Right lung (tissue), 5 donors: ENCODE data around the gene ZFPM1. TPM values are rescaled to one million over a fixed set of nuclear protein-coding genes. Genes with fewer than 3 reads are reported as not detected.
"Not testable (repeated sequence)": the region's sequence is repeated elsewhere in the genome, so short reads cannot be mapped to it uniquely, and the experiment has no call there.

Source experiments
- DNase-seq, 2 donors: peaks; one replicate each; pipeline ENCODE4 v3.0.0-alpha.2; 2013
- polyA plus RNA-seq, 5 donors: library from polyadenylated mRNA; unstranded; fragments of 120-200 nt; gene quantifications; one replicate each; pipeline versions ENCODE4 v1.2.1 to v1.2.3, GENCODE V29; 2013; ENCODE audit warnings: inconsistent platforms in 1 of 5, low replicate concordance in 1 of 5; ENCODE audit not compliant: insufficient read length in 5 of 5, insufficient read depth in 1 of 5

The ZFPM1 gene
- polyA plus RNA-seq, 5 donors: 2.1 to 5.5 (median 2.8) TPM

DNA sequence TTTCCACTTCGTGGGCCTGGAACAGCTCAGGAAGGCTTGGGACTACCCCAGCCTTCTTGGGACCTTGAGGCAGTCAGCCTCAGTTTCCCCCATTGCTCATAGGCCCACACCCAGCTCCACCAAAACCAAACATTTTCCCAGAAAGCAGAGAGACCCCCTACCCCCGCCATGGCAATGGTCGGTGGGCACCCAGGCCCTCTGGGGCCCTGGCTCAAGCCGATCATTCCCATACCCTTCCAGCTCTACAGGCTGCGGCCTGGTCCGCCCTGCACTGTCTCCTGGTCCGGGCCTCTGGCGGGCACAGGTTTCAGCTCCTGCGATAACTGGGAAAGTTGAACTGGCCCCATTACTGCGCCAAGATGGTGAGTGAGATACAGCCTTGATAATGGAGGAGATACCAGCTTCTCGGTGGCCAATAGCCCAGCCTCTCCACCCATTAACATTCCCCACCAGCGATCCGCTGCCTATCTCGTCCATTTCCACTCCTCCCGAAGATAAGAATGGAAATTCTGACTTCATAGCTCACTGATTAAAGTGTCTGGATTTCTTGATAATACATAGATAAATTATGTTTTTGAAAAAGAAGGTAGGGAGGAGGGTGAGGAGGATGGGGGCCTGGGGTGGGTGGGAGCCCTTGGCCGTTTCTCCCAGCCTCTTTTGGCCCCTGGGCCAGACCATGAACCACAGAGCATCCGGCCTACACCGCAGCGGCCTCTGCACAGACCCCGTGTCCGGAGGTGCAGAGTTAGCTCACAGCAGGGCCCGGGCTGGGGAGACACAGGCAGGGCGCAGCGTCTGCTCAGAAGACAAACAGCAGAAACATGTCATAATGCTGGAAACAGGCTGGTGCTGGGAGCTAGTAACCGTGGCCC is 11.6 kb downstream of the ZFPM1 start:
- DNase-seq: no peak

DNA sequence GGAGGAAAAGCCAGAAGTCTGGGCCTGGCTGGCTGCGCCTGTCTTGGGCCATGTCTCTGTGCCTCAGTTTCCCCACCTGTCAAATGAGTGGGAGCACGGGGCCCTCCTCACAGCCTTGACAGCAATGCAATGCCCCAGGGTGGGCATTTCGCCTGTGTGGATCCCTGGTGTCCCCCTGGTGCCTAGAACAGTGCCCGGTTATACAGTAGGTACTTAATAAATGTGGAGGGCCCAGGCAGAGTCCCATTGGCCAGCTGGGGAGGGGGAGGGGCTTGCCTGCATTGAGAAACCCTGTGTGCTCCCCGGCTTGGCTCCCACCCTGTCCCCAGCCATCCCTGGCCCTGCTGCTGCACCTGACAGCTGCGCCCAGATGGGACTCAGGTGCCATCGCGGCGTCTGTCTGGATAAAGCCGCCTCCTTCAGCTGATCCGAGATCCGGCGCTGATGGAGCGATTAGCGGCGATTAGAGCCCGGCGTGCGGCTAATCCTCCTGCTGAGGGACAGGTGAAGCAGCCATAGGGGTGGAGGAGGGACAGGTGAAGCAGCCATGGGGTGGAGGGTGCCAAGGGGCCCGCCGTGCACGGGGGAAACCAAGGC is 12.4 kb downstream of the ZFPM1 start:
- no peak for DNase-seq

DNA sequence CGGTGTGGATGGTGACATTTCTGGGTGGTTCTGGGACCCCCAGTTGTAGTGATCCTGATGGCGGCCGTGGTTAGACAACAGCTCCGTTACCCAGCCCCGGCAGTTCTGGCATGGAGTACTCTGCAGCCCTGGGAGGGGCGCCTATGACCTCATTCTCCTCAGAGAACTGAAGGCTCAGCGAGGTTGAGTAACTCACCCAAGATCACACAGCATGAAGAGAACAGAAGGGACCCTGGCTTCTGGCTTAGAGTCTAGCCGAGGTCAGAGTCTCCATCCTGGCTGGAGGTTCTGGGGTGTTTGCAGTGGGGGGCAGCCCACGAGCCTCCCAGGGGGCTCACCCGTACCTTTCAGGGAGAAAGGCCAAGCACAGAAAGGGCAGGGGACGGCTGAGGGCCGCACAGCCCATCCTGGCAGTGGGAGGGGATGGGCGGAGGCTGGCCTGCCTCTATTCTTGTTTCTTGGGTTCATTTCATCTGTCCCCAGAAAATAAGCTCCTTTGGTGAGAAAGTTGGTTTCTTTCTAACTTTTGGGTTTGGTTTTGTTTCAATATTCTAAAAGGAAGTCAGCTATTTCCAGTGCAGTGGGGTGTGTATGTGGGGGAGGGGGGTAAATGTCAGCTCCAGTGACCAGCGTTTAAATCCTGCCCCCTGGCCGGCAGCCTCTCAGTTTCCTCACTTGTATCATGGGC is 13.2 kb downstream of the ZFPM1 start:
- DNase-seq: no peak

DNA sequence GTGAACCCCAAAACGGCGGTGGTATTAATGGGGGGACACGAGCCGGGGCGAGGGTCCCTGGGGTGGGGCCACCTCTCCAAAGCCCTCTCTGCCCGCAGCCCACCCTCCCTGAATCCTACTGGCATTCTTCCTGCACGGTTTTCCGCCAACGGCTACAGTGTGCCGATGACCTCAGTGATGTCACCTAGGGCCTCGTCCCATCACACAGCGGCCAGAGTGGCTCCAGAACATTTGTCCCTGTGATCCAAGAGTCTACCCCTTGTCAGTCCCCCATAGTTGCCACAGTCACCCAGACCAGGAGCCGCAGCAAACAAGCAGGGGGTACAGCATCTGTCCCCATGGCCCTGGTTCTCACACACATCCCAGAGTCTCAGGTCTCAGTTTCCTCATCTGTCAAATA is 13.9 kb downstream of the ZFPM1 start:
- no peak for DNase-seq

DNA sequence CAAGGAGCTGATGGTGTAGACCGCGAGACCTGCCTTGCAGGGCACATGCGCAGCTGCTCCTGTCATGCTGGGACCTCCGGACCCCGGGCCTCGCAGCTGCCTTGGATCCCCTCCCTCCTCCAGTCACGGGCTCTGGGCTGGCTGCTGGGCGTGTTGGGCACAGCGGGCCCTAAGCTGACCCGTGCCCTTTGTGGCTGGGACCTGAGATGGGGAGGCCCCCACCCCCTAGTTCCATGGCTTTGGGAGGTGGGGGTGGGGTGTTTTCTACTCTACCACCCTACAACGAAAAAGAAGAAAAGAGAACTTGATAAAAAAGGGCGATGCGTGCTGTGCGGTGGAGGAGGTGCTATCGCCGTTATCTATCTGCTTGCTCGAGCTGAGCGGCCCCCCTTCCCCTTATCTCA is 14.5 kb downstream of the ZFPM1 start:
- no peak for DNase-seq

DNA sequence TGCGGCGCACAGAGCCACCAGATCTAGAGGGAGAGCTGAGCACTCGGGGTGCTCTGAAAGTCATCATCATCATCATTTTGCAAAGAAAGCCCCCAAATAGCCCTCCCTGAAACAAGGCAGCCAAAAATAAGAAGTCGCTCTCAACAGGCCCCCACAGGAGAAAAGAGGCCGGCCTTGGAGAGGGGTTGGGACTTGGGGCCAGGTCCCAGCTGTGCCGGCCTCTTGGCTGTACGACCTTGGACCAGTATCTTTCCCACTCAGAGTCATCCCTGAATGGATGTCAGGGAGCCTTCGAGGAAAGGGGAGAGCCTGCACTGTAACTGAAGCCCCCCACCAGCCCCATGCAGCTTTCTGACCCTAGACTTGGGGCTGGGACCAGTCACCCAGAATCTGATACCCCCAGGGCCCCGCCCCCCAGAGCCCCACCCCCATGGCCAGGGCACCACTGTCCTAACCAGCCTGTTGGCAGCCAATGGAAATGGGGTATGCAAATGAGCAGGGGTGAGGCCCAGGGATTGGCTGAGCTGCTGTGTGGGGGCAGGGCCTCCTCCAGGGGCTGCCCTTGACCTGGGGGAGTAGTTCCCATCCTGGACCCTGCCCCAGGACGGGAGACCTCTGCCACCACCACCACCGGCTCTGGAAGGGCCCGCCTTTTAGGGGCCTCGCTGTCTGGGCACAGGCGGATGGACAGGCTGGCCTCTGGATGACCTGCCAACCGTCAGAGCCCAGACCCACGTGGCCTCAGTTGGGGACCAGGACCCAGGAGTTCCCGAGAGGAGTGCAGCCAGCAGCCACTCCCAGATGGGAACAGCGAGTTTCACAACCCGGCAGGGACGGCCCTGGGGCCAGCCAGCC is 15.4 kb downstream of the ZFPM1 start:
- DNase-seq: no peak

DNA sequence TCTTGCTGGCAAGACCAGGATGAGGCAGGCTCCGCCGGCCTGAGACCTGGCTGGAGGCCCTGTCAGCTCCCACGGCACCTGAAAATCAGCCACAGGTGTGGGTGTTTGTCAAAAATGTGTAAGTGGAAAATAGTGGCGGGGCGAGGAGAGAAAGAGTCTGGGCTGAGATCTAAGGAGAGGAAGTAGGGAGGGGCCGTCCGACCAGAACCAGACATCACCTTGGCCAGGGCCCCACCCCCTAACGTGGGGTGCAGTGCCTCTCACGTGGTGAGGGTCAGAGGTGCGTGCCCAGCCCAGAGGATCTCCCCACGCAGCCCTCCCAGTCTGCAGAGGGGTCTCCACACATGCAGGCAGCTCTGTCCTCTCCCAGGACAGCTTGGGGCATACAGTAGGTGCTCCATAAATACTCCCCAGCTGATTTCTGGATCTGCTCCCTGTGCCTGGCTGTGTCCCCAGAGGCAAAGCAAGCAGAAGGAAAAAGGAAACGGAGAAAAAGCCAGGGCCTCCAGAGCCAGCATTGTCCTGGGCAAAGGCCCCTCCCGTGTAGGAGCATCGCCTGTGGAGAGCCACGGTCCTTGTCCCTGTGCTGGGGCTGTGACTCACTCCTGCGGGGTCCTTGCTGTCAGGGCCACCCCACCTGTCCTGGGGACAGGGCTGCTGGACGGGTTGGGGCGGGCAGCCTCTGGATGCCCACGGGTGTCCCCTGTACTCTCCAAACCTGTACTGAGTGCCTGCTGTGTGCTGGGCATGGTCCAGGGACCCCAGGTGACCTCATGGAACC is 16.7 kb downstream of the ZFPM1 start:
- DNase-seq: no peak

DNA sequence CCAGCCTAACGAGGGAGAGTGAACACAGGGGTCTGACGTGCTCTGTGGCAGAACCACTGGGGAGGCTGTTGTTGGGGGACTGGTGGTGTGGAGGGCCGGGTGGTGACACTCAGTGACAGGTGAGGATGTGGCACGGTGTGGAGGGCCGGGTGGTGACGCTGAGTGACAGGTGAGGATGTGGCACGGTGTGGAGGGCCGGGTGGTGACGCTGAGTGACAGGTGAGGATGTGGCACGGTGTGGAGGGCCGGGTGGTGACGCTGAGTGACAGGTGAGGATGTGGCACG is 17.3 kb downstream of the ZFPM1 start:
- DNase-seq: not testable (repeated sequence)

DNA sequence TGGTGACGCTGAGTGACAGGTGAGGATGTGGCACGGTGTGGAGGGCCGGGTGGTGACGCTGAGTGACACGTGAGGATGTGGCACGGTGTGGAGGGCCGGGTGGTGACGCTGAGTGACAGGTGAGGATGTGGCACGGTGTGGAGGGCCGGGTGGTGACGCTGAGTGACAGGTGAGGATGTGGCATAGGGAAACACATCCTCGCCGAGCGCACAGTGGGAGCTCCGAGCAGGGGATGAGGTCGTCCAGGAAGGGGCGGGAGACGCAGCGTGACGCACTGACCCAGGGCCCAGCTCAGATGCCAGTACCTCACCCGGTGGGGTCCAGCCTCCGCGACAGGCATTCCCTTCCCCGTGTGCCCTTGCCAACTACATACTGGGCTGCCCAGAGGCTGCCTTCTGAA is 17.6 kb downstream of the ZFPM1 start:
- DNase-seq: not testable (repeated sequence)

DNA sequence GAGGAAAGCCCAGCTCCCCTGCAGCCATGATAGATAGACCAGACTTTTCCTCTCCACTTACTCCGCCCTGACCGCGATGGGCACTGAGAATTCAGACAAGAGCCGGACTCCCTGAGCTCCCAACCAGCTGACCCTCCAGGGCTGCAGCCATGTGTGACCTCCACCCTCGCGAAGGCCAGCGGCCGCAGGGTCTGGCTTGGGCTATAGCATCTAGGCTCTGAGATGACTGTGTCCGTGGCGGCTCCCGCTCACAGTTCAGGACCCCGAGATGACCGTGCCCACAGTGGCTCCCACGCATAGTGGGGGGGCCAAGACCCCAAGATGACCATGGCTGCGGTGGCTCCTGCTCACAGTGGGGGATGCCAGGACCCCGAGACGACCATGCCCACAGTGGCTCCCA is 18.0 kb downstream of the ZFPM1 start:
- DNase-seq: no peak

DNA sequence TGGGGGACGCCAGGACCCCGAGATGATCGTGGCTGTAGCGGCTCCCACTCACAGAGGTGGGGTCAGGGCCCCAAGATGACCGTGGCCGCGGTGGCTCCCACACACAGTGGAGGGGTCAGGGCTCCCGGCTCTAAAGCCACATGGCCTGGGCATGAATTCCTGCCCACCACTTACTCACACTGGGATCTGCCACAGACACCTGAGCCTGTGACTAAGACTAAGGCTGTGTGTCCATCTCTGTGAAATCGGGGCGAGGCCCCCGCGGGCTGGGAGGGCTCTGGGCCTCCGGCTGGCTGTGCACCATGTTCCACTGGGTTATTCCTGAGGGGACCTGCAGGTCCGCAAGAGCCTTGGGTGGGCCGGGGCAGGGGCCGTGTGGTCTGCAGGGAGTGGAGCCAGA is 18.5 kb downstream of the ZFPM1 start:
- no peak for DNase-seq

DNA sequence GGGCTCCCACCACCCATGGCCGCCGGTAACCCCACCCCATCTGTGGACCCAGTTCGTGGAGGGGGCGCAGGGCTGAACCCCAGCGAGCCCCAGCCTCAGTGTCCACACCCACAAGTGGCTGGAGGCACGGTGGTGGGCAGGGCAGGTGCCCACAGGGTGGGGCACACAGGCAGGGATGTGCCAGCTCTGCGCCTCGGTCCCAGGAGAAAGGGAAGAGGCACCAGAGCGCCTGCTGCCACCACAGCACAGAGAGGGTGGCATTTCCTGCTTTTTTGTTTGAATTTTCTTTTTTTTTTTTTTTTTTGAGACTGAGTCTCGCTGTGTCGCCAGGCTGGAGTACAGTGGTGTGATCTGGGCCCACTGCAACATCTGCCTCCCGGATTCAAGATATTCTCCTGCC is 19.0 kb downstream of the ZFPM1 start:
- DNase-seq: no peak

DNA sequence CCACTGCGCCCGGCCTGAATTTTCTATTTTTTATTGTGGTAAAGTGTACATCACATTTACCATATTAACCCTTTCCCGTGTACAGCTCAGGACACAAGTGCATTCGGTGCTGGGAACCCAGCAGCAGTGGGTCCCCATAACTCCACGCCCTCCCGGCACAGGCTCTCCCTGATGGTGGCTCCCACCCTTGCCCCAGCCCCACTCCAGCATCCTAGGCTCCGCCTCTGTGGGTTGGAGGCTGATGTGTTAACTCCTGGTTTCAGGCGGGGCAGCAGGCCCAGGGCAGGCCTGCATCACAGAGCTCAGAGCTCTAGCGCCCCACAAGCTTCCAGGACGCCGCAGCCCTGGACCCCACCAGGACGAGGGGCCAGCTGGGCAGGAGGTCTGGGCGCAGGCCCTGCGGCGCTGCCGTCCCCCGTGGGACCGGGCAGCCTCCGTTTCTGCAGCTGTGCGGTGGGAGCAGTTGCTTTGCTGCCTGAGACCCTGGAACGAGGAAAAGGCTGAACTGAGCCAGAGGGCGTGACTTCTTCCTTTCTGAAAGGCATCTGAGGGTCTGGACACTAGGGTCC is 19.6 kb downstream of the ZFPM1 start:
- no peak for DNase-seq

DNA sequence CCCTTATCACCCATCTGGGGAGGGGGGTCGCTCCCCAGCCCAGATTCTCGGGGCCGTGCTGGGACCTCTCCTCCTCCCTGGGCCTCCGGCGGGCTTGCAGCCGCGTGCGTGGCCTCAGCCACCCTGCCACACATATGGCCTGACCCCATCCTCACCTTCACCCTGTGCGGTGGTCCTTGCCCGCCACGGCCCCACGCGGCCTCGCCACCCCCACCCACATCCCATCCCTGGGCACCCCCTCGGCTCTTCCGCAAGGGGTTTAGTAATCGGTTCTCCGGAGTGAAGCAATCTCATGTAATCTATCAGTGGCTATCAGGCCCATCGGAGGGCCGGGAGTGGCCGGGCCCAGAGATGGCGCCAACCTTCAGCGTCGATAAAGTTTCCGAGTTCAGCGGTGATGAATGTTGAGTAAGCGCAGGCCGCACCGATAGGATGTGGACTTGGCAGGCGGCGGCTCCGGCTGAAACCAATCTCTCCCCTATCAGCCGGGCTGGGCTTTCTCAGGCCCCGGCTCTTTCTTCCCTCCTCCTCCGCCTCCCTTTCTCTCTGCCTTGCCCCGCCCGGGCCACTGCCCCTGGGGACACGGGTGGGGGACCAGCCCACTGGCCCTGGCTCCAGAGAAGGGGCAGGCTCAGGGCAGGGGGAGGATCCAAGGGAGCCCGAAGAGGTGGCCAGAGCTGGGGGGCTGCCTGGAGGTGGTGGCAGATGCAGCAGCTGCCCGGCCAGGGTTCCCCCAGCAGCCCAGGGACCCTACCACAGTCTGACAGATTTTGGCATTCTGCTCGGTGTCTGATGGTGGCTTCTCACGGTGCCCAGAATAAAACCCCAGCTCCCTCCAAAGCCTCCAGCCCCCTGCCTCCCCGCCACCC is 20.8 kb downstream of the ZFPM1 start:
- DNase-seq: peak; percentile 52 to 69

DNA sequence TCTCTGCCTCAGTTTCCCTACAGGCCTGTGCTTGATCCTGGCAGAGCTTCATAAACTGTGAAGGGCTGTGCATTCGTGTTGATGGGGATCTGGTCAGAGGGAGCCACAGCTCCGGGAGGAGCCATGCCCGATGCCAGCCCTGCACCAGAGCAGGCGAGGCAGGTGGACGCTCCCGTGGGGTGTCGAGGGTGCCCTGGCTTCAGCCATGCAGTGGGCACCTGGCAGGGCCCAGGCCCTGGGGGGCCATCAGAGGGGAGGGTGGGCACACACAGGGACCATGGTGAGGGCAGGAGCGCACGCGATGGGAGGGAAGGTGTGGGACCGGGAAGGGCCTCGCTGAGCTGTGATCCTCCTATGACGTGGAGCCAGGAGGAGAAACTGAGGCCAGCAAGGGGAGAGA is 22.0 kb downstream of the ZFPM1 start:
- DNase-seq: no peak

DNA sequence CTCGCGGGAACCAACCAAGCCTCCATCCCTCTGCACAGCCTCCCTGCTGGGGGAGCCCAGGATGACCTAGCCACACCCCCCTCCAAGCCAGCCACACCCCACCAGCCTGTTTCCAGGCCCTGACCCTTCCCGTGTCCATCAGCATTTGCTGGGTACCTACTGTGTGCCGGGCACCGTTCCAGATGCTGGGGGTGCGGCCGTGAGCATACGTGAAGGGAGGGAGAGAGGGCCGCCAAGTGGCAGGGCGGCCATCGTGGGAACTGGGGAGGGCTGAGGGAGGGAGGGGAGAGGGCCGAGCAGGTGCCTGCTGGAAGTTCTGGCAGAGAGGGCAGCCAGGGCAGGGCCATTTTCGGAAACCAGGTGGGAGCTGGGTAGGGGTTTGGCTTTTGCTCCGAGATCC is 23.1 kb downstream of the ZFPM1 start:
- no peak for DNase-seq

DNA sequence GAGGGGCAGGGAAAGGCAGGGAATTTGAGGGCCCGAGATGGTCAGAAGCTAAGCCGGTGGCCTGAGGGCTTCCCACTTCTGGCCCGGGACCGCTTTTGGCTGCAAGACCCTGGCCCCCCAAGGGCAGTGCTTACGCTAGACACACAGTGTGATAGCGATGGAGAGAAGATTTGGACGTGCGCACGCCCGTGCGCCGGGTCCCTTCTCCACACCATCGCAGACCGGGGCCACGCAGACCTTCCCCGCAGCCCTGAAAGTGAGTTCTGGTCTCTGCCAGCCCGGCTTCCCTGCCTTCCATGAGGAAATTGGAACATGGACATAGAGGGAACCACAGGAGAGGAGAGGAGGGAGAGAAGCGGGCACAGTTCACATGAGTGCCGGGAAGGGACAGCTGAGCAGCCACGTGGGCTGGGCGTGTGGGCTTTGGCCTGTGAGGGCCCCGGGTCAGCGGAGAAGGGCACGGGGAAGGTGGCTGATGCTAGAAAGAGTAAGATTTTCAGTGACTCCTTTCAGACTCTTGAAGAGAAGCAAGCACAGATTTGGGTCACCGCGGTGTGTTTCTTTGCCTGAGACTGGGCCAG is 23.8 kb downstream of the ZFPM1 start:
- no peak for DNase-seq

DNA sequence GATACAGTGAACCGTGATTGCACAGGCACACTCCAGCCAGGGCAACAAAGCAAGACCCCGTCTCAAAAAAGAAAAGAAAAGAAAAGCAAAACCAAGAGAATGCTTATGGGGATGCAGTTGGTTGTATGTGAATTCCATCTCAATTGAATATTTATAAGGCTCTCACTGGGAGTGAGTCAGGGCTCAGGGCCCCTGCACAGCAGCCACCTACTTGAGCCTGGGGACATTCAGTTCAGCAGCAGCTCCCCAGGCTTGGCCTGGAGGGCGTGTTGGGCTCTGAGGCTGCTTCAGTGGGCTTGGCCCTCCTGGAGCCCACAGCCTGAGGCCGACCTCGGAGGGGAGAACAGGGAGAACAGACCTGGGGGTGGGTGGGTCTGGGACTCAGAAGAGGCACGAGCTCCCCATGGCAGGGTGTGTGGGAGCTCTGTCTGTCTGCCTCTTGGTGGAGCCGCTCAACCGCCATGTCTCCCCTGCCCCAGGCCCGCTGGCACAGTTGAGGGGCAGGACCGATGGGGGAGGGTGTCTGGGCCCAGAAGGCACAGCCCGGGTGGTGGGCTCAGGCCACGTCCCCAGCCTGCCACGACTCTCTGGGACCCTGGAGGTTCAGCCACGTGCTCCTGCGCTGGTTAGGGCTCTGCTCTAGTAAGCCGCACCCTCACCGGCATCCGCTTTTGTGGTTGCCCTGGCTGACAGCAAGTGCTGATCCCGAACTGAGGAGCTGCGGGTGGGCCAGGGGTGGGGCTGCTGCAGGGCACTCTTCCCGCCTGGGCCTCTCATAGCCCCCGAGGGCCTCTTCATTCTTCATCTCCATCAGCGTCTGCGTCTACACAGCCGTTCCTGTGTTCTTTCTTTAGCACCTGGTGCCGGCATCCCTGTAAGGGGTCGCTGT is 24.8 kb downstream of the ZFPM1 start:
- no peak for DNase-seq
